Transverse colon (tissue), 4 donors: Measurements from ENCODE around the gene CALN1. TPM values are rescaled to one million over a fixed set of nuclear protein-coding genes. Genes with fewer than 3 reads are reported as not detected.

Source experiments
- DNase-seq: peaks from one replicate; pipeline ENCODE4 v3.0.0-alpha.2; 2019
- H3K27ac ChIP-seq, 4 donors: fragments of 200-600 bp; sonication (generic); 2 replicates each; pipeline ENCODE4 v1.5.1; 2016 to 2018; ENCODE audit warnings: inconsistent platforms in 4 of 4
- H3K27me3 ChIP-seq: fragments of 200-600 bp; sonication (generic); 2 replicates; pipeline ENCODE4 v1.5.1; 2017; ENCODE audit warnings: inconsistent platforms
- H3K36me3 ChIP-seq, 4 donors: fragments of 200-600 bp; sonication (generic); 2 replicates each; pipeline ENCODE4 v1.5.1; 2017 to 2019; ENCODE audit warnings: inconsistent platforms in 4 of 4
- H3K4me1 ChIP-seq, 4 donors: fragments of 200-600 bp; sonication (generic); 2 replicates each; pipeline ENCODE4 v1.5.1; 2017 to 2020; ENCODE audit warnings: inconsistent platforms in 4 of 4
- H3K4me3 ChIP-seq, 4 donors: fragments of 200-600 bp; sonication (generic); 1 replicate in 1 of 4; 2 replicates in 3 of 4; pipeline versions ENCODE4 v1.5.1 to v1.6.1; 2017 to 2019; ENCODE audit warnings: inconsistent platforms in 4 of 4
- H3K9me3 ChIP-seq, 2 donors: fragments of 200-600 bp; sonication (generic); 2 replicates each; pipeline ENCODE4 v1.5.1; 2017 to 2019; ENCODE audit warnings: inconsistent platforms in 2 of 2
- CTCF ChIP-seq, 5 experiments: fragments of 200-600 bp in 3 of 5; fragments of 450-650 bp in 2 of 5; sonication (generic) in 3 of 5; IDR thresholded peaks; 1 replicate in 2 of 5; 2 replicates in 3 of 5; pipeline ENCODE4 v1.5.1; 2016 to 2017; ENCODE audit warnings: antibody characterized with exemption in 5 of 5, inconsistent platforms in 3 of 5, mild to moderate bottlenecking in 2 of 5, moderate library complexity in 1 of 5
- EP300 ChIP-seq: sonication (generic); formaldehyde crosslinking; IDR thresholded peaks from one replicate; pipeline ENCODE4 v1.6.1; 2017; ENCODE audit warnings: antibody characterized with exemption, low read depth
- POLR2A ChIP-seq: fragments of 450-650 bp; IDR thresholded peaks from one replicate; pipeline ENCODE4 v1.6.1; 2016; ENCODE audit warnings: antibody characterized with exemption, mild to moderate bottlenecking, moderate library complexity
- POLR2AphosphoS5 ChIP-seq, 3 donors: sonication (generic); formaldehyde crosslinking; IDR thresholded peaks; one replicate each; pipeline ENCODE4 v1.6.1; 2016; ENCODE audit warnings: antibody characterized with exemption in 3 of 3
- WGBS, 2 donors: methylation state at CpG; one replicate each; pipeline ENCODE4 v1.1.5; 2018; ENCODE audit warnings: low coverage in 1 of 2; 5-methylcytosine and 5-hydroxymethylcytosine counted together
- in situ Hi-C, 4 donors: fragments of 200-750 bp; cut with MboI; loops; one replicate each; pipeline versions ENCODE4 v1.15.0 to v1.15.1; 2017; ENCODE audit warnings: low sequenced_read_pairs in 3 of 4, low pct_ligation_motif_present in 1 of 4, low pct_unique_long_range_greater_than_20kb in 1 of 4
- intact Hi-C: fragments of 100-400 bp; cut with DNase I; formaldehyde crosslinking; loops from one replicate; pipeline ENCODE4 v1.15.1; 2023; ENCODE audit warnings: low total_unique reads
- total RNA-seq, 4 donors: library from RNA; depleted of rRNA; stranded (reverse); fragments of >200 nt; gene quantifications; one replicate each; pipeline ENCODE4 v1.1.0, GENCODE V29; 2016

Gene CALN1
- total RNA-seq, 4 donors from 2014 or later, result not detected

GRCh38 chr7:71870812-71871211 is 541.3 kb downstream of the CALN1 start:
- TF ChIP-seq POLR2A (no peak), EP300 (no peak), POLR2AphosphoS5 (IDR thresholded peaks at IDR 0.05) (no peak), CTCF (IDR thresholded peaks at IDR 0.05) (no peak)
- Histone ChIP-seq H3K9me3 (peaks cover 0 to under 1% of the 10 kb centered on the region in 2 donors), H3K27me3 (no peaks in the 10 kb centered on the region), H3K27ac (no peak overlapping the region), H3K4me3 (no peak overlapping the region), H3K4me1 (no peaks in the 10 kb centered on the region), H3K36me3 (no peaks in the 10 kb centered on the region)
- in situ Hi-C loops, result no loop called here
- intact Hi-C loops, result no loop called here
- DNase-seq, result no peak
- WGBS, 2 donors, result 51 to 70% methylated on average over 2 of the region's 2 CpGs

- WGBS, 2 donors, result 44 to 60% methylated on average over 1 of the region's 1 CpG
- no peak for DNase-seq
- Histone ChIP-seq H3K27ac (no peak overlapping the region), H3K27me3 (no peaks in the 10 kb centered on the region), H3K4me3 (no peak overlapping the region), H3K9me3 (no peaks in the 10 kb centered on the region), H3K36me3 (no peaks in the 10 kb centered on the region), H3K4me1 (no peaks in the 10 kb centered on the region)
- in situ Hi-C loops (no loop called here), intact Hi-C loops (no loop called here)
- TF ChIP-seq POLR2AphosphoS5 (IDR thresholded peaks at IDR 0.05), result no peak
- TF ChIP-seq POLR2A, result no peak
- no peak for TF ChIP-seq CTCF (IDR thresholded peaks at IDR 0.05)
- TF ChIP-seq EP300, result no peak
Observed at GRCh38 chr7:71868797-71869196, 543.3 kb downstream of the CALN1 start.

- TF ChIP-seq CTCF (IDR thresholded peaks at IDR 0.05), result no peak
- TF ChIP-seq POLR2AphosphoS5 (IDR thresholded peaks at IDR 0.05), result no peak
- TF ChIP-seq EP300, result no peak
- TF ChIP-seq POLR2A, result no peak
- Histone ChIP-seq H3K4me3 (no peak overlapping the region), H3K27ac (no peak overlapping the region), H3K4me1 (no peaks in the 10 kb centered on the region), H3K27me3 (no peaks in the 10 kb centered on the region), H3K36me3 (no peaks in the 10 kb centered on the region), H3K9me3 (no peaks in the 10 kb centered on the region)
- in situ Hi-C loops (no loop called here), intact Hi-C loops (no loop called here)
- DNase-seq, result no peak
- 80 to 86% methylated on average over 8 of the region's 8 CpGs for WGBS, 2 donors
Observed at GRCh38 chr7:71867626-71868025, 544.5 kb downstream of the CALN1 start.

GRCh38 chr7:71865172-71865571 is 547.0 kb downstream of the CALN1 start:
- intact Hi-C loops, result no loop called here
- no peaks in the 10 kb centered on the region for H3K27me3 ChIP-seq
- TF ChIP-seq CTCF (IDR thresholded peaks at IDR 0.05) (no peak), EP300 (no peak), POLR2AphosphoS5 (IDR thresholded peaks at IDR 0.05) (no peak), POLR2A (no peak)
- in situ Hi-C loops, result no loop called here
- DNase-seq, result no peak
- H3K4me3 ChIP-seq, result no peak overlapping the region
- no peaks in the 10 kb centered on the region for H3K36me3 ChIP-seq
- 72 to 92% methylated on average over 5 to 6 of the region's 6 CpGs for WGBS, 2 donors
- H3K27ac ChIP-seq, result no peak overlapping the region
- no peaks in the 10 kb centered on the region for H3K9me3 ChIP-seq
- no peaks in the 10 kb centered on the region for H3K4me1 ChIP-seq
